Measurements from ENCODE around the gene ZBTB38. TPM values are rescaled to one million over a fixed set of nuclear protein-coding genes. Genes with fewer than 3 reads are reported as not detected.

ZBTB38 gene
- total RNA-seq, 1 donor from 2014 or later: 22.5 TPM

- H3K9me3 Mint-ChIP-seq (ENCODE audit: unreplicated experiment): no peaks in the 10 kb centered on the region
- no peak for TF ChIP-seq CTCF (IDR thresholded peaks at IDR 0.05; ENCODE audit: unreplicated experiment)
- H3K36me3 Mint-ChIP-seq (ENCODE audit: low read depth, unreplicated experiment): peaks cover 4% of the 10 kb centered on the region
- H3K4me3 Mint-ChIP-seq (ENCODE audit: unreplicated experiment): no peak overlapping the region
- no peak for DNase-seq (ENCODE audit: low spot score)
- H3K27ac Mint-ChIP-seq (ENCODE audit: unreplicated experiment): no peak overlapping the region
- peaks cover 3% of the 10 kb centered on the region for H3K4me1 Mint-ChIP-seq (ENCODE audit: unreplicated experiment)
- peaks cover 7% of the 10 kb centered on the region for H3K27me3 Mint-ChIP-seq (ENCODE audit: unreplicated experiment)
These were observed 9.1 kb downstream of the ZBTB38 start for GRCh38 chr3:141377377-141377776.

GRCh38 chr3:141378556-141378955, 10.3 kb downstream of the ZBTB38 start:
- TF ChIP-seq CTCF (IDR thresholded peaks at IDR 0.05; ENCODE audit: unreplicated experiment): no peak
- no peak for DNase-seq (ENCODE audit: low spot score)
- Mint-ChIP-seq H3K27ac (ENCODE audit: unreplicated experiment) (no peak overlapping the region), H3K36me3 (ENCODE audit: low read depth, unreplicated experiment) (peaks cover 4% of the 10 kb centered on the region), H3K4me3 (ENCODE audit: unreplicated experiment) (no peak overlapping the region), H3K9me3 (ENCODE audit: unreplicated experiment) (no peaks in the 10 kb centered on the region), H3K4me1 (ENCODE audit: unreplicated experiment) (peaks cover 3% of the 10 kb centered on the region), H3K27me3 (ENCODE audit: unreplicated experiment) (peaks cover 7% of the 10 kb centered on the region)

GRCh38 chr3:141379250-141379966, 11.1 kb downstream of the ZBTB38 start:
- H3K27ac Mint-ChIP-seq (ENCODE audit: unreplicated experiment): no peak overlapping the region
- no peak for TF ChIP-seq CTCF (IDR thresholded peaks at IDR 0.05; ENCODE audit: unreplicated experiment)
- peaks cover 7% of the 10 kb centered on the region for H3K27me3 Mint-ChIP-seq (ENCODE audit: unreplicated experiment)
- no peak overlapping the region for H3K4me3 Mint-ChIP-seq (ENCODE audit: unreplicated experiment)
- peaks cover 4% of the 10 kb centered on the region for H3K36me3 Mint-ChIP-seq (ENCODE audit: low read depth, unreplicated experiment)
- no peaks in the 10 kb centered on the region for H3K9me3 Mint-ChIP-seq (ENCODE audit: unreplicated experiment)
- DNase-seq (ENCODE audit: low spot score): no peak
- peaks cover 3% of the 10 kb centered on the region for H3K4me1 Mint-ChIP-seq (ENCODE audit: unreplicated experiment)

GRCh38 chr3:141380279-141380678, 12.0 kb downstream of the ZBTB38 start:
- H3K4me3 Mint-ChIP-seq (ENCODE audit: unreplicated experiment): no peak overlapping the region
- H3K36me3 Mint-ChIP-seq (ENCODE audit: low read depth, unreplicated experiment): peaks cover 4% of the 10 kb centered on the region
- peaks cover 3% of the 10 kb centered on the region for H3K4me1 Mint-ChIP-seq (ENCODE audit: unreplicated experiment)
- peaks cover 6% of the 10 kb centered on the region for H3K27me3 Mint-ChIP-seq (ENCODE audit: unreplicated experiment)
- H3K27ac Mint-ChIP-seq (ENCODE audit: unreplicated experiment): no peak overlapping the region
- DNase-seq (ENCODE audit: low spot score): no peak
- TF ChIP-seq CTCF (IDR thresholded peaks at IDR 0.05; ENCODE audit: unreplicated experiment): no peak
- H3K9me3 Mint-ChIP-seq (ENCODE audit: unreplicated experiment): no peaks in the 10 kb centered on the region

GRCh38 chr3:141380987-141381386, 12.7 kb downstream of the ZBTB38 start:
- no peak for DNase-seq (ENCODE audit: low spot score)
- Mint-ChIP-seq H3K27me3 (ENCODE audit: unreplicated experiment) (peaks cover 4% of the 10 kb centered on the region), H3K36me3 (ENCODE audit: low read depth, unreplicated experiment) (peaks cover 4% of the 10 kb centered on the region), H3K9me3 (ENCODE audit: unreplicated experiment) (no peaks in the 10 kb centered on the region), H3K4me3 (ENCODE audit: unreplicated experiment) (no peak overlapping the region), H3K4me1 (ENCODE audit: unreplicated experiment) (no peaks in the 10 kb centered on the region), H3K27ac (ENCODE audit: unreplicated experiment) (no peak overlapping the region)
- TF ChIP-seq CTCF (IDR thresholded peaks at IDR 0.05; ENCODE audit: unreplicated experiment): no peak
